ENCODE measurements around the gene ALOX5.

DNA sequence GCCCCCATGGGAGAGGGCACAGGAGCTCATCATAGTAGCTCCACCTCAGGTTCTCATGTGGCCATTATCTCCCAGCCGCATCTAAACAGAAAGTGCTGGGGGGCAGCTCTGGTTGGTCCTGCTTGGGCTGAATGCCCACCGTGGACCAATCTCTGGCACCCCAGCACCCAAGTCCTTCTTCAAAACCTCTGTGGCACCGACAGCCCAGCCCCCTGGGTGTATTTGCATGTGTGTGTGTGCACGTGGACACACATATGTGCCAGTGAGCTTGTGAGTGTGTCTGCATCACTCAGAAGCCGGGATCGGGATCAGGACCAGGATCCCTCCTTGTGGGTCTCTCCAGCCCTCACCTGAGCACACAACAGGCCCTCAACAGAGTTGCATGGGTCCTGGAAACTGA, 68.2 kb downstream of the ALOX5 start:
- no peak for TF ChIP-seq POLR2A (IDR thresholded peaks at IDR 0.05)
- TF ChIP-seq, protein P1, sequence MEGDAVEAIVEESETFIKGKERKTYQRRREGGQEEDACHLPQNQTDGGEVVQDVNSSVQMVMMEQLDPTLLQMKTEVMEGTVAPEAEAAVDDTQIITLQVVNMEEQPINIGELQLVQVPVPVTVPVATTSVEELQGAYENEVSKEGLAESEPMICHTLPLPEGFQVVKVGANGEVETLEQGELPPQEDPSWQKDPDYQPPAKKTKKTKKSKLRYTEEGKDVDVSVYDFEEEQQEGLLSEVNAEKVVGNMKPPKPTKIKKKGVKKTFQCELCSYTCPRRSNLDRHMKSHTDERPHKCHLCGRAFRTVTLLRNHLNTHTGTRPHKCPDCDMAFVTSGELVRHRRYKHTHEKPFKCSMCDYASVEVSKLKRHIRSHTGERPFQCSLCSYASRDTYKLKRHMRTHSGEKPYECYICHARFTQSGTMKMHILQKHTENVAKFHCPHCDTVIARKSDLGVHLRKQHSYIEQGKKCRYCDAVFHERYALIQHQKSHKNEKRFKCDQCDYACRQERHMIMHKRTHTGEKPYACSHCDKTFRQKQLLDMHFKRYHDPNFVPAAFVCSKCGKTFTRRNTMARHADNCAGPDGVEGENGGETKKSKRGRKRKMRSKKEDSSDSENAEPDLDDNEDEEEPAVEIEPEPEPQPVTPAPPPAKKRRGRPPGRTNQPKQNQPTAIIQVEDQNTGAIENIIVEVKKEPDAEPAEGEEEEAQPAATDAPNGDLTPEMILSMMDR (IDR thresholded peaks at IDR 0.05) = no peak
